ENCODE data around the gene ATP8B3.

DNA sequence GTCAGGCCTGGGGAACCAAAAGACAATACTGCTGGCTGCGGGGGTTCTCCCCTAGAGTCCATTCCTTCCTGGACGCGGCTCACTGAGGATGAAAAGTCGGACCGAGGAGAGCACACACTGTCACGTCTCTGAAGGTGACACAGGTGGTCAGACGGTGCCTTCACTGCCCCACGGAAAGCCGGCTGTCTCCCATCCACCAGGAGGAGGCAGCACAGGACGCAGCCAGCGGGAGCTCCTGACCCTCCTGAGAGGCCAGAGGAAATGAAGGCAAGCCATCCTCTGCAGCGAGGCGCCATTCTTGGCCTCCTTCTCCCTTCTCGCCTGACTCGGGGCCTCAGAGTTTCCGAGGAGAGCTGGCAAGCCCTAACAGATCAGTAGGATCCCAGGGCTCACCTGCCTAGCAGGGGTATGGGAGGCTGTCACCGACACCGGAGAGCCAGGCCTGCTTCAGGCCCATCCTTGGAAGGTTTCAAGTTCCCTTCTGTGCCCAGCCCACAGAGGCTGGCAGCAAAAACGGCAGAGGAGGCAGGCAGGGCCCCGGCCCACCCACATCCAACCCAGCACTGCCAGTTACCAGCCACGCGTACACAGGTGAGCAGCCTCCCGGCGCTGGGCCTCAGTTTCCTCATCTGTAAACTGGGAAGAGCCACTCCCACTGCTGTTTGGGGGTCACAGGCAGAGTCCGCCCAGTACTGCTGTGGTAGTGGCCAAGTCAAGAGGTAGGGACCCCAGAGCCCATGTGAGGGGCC is 31.7 kb upstream of the ATP8B3 start:
- TF ChIP-seq, protein P1, sequence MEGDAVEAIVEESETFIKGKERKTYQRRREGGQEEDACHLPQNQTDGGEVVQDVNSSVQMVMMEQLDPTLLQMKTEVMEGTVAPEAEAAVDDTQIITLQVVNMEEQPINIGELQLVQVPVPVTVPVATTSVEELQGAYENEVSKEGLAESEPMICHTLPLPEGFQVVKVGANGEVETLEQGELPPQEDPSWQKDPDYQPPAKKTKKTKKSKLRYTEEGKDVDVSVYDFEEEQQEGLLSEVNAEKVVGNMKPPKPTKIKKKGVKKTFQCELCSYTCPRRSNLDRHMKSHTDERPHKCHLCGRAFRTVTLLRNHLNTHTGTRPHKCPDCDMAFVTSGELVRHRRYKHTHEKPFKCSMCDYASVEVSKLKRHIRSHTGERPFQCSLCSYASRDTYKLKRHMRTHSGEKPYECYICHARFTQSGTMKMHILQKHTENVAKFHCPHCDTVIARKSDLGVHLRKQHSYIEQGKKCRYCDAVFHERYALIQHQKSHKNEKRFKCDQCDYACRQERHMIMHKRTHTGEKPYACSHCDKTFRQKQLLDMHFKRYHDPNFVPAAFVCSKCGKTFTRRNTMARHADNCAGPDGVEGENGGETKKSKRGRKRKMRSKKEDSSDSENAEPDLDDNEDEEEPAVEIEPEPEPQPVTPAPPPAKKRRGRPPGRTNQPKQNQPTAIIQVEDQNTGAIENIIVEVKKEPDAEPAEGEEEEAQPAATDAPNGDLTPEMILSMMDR (optimal IDR thresholded peaks at IDR 0.05 in 1 of 3, IDR thresholded peaks at IDR 0.05 in 1 of 3, conservative IDR thresholded peaks at IDR 0.05 in 1 of 3; ENCODE audit: extremely low read depth in 1 of 3, insufficient read depth in 2 of 3, low read length in 3 of 3) = peak; percentile 69 to 76 (median 69)
- TF ChIP-seq EZH2 (IDR thresholded peaks at IDR 0.05; ENCODE audit: low read length) = no peak
